Measurements from ENCODE around the gene PLEKHJ1.

DNA sequence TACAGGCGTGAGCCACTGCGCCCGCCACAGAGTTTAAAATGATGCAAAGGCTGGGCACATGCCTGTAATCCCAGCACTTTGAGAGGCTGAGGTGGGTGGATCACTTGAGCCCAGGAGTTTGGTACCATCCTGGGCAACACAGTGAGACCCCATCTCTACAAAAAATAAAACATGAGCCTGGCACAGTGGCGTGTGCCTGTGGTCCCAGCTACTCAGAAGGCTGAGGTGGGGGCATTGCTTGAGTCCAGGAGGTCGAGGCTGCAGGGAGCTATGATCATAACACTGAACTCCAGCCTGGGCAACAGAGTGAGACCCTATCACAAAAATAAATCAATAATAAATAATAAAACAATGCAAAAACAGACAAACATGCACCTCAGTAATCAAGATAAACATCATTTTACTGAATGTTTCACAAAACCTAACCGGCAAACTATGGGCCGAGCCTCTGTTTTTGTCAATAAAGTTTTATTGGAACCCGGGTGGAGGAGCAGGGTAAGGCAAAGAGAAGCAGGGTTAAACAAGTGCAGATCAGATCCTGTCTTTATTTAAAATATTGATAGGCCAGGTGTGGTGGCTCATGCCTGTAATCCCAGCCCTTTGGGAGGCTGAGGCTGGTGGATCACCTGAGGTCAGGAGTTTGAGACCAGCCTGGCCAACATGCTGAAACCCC lies 47.8 kb upstream of the PLEKHJ1 start:
- TF ChIP-seq CTCF (IDR thresholded peaks at IDR 0.05), result no peak
- TF ChIP-seq POLR2A (IDR thresholded peaks at IDR 0.05), result no peak

Measured in right lobe of liver (tissue), 4 donors.